OCI-LY3 (cell line): ENCODE results near the gene ANXA11.
"Not testable (repeated sequence)": the region's sequence is repeated elsewhere in the genome, so short reads cannot be mapped to it uniquely, and the experiment has no call there.

Experiments
- H2AFZ ChIP-seq: fragments of 200-600, 300-600 bp; shearing (Covaris generic); 2 replicates; pipeline ENCODE4 v1.6.0; 2014; ENCODE audit warnings: antibody characterized with exemption, low read depth, low read length
- H3K27ac ChIP-seq: fragments of 200-600, 300-600 bp; sonication (generic); 2 replicates; pipeline ENCODE4 v1.5.1; 2014; ENCODE audit warnings: mild to moderate bottlenecking, low read length, moderate library complexity, mixed read lengths
- H3K27me3 ChIP-seq: fragments of 200-600, 300-600 bp; sonication (generic); 2 replicates; pipeline ENCODE4 v1.6.1; 2014; ENCODE audit warnings: low read depth, low read length, mixed read lengths
- H3K36me3 ChIP-seq: fragments of 200-600, 300-600 bp; sonication (generic); replicated peaks from 2 replicates; pipeline ENCODE3; 2014; ENCODE audit warnings: low read depth, low read length, mixed read lengths
- H3K4me1 ChIP-seq: fragments of 300-600, 200-600 bp; sonication (generic); 2 replicates; pipeline ENCODE4 v1.6.1; 2014; ENCODE audit warnings: low read length, mixed read lengths
- H3K4me2 ChIP-seq: fragments of 200-600, 300-600 bp; sonication (generic); 2 replicates; pipeline ENCODE4 v1.6.1; 2014; ENCODE audit warnings: low read length, mixed read lengths
- H3K4me3 ChIP-seq: fragments of 300-600, 200-600 bp; sonication (generic); 2 replicates; pipeline ENCODE4 v1.5.1; 2014; ENCODE audit warnings: antibody characterized with exemption, mild to moderate bottlenecking, low read length, moderate library complexity
- H3K79me2 ChIP-seq: fragments of 300-600, 200-600 bp; shearing (Covaris generic); 2 replicates; pipeline ENCODE4 v1.6.1; 2014; ENCODE audit warnings: mild to moderate bottlenecking, low read length, mixed read lengths
- H3K9ac ChIP-seq: fragments of 300-600, 200-600 bp; shearing (Covaris generic); 2 replicates; pipeline ENCODE4 v1.6.0; 2014; ENCODE audit warnings: mild to moderate bottlenecking, low read length, moderate library complexity
- H3K9me3 ChIP-seq: fragments of 200-600, 300-600 bp; shearing (Covaris generic); 2 replicates; pipeline ENCODE4 v1.6.1; 2014; ENCODE audit warnings: low read length, mixed read lengths; ENCODE audit not compliant: insufficient read depth
- H4K20me1 ChIP-seq: fragments of 200-600, 300-600 bp; sonication (generic); 2 replicates; pipeline ENCODE4 v1.6.1; 2016; ENCODE audit warnings: low read length, mixed read lengths; ENCODE audit not compliant: insufficient read depth
- EZH2phosphoT487 ChIP-seq: fragments of 200-600 bp; shearing (Covaris generic); IDR thresholded peaks from 2 replicates; pipeline ENCODE4 v1.6.1; 2018; ENCODE audit warnings: antibody characterized with exemption, mixed run types, low read depth
- TF ChIP-seq, protein P1 (sequence below): fragments of 200-600, 300-600 bp; sonication (generic); IDR thresholded peaks from 2 replicates; pipeline ENCODE4 v1.5.1; 2014; ENCODE audit warnings: antibody characterized with exemption, low read length, low read depth

Gene ANXA11

DNA sequence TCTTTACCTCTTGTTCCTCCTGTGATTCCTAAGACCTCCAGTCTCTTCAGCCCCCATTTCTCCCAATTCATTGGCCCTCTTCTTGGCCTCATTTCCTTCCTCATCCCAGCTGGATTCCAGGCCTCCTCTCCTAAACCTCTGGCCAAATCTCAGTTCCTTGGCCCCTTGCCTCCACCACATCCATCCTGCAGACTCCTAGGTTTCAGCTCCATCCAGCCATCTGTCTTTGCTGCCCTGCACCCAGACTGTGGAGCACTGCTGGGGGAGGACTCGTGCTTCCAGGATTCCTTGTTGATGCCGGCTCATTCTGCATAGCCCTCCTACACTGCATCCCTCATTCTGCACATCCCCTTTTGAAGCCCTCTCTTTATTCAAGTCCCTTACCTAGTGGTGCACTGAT is 66.1 kb downstream of the ANXA11 start:
- Histone ChIP-seq H3K27me3 (no peaks in the 10 kb centered on the region), H3K4me3 (no peak overlapping the region), H3K79me2 (no peaks in the 10 kb centered on the region), H3K4me1 (peaks cover 4% of the 10 kb centered on the region), H3K4me2 (no peak overlapping the region), H2AFZ (no peak overlapping the region), H3K36me3 (no peaks in the 10 kb centered on the region), H4K20me1 (0 out of 2 replicates have a peak, but pooled peaks cover 2% of the 10 kb centered on the region), H3K9ac (no peak overlapping the region), H3K9me3 (no peaks in the 10 kb centered on the region), H3K27ac (no peak overlapping the region)
- no peak for TF ChIP-seq EZH2phosphoT487
- TF ChIP-seq, protein P1, sequence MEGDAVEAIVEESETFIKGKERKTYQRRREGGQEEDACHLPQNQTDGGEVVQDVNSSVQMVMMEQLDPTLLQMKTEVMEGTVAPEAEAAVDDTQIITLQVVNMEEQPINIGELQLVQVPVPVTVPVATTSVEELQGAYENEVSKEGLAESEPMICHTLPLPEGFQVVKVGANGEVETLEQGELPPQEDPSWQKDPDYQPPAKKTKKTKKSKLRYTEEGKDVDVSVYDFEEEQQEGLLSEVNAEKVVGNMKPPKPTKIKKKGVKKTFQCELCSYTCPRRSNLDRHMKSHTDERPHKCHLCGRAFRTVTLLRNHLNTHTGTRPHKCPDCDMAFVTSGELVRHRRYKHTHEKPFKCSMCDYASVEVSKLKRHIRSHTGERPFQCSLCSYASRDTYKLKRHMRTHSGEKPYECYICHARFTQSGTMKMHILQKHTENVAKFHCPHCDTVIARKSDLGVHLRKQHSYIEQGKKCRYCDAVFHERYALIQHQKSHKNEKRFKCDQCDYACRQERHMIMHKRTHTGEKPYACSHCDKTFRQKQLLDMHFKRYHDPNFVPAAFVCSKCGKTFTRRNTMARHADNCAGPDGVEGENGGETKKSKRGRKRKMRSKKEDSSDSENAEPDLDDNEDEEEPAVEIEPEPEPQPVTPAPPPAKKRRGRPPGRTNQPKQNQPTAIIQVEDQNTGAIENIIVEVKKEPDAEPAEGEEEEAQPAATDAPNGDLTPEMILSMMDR, result no peak

DNA sequence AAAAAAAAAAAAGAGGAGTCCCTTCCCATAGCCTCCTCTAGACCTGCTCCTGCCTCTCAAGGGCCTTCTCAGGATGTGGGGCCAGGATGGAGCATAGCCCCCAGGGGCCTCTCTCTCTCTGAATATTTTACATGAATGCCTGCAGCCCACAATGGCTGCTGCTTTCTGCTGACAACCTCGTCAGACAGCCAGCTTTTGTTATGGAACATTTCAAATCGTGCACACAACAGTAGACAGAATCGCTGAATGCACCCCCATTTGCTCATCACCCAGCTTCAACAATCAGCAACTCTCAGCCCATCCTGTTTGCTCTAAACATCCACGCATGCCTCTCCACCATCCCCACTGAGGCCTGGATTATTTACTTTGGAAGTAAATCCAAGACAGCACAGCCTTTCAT is 67.4 kb downstream of the ANXA11 start:
- no peak overlapping the region for H3K4me3 ChIP-seq
- no peak overlapping the region for H3K4me2 ChIP-seq

DNA sequence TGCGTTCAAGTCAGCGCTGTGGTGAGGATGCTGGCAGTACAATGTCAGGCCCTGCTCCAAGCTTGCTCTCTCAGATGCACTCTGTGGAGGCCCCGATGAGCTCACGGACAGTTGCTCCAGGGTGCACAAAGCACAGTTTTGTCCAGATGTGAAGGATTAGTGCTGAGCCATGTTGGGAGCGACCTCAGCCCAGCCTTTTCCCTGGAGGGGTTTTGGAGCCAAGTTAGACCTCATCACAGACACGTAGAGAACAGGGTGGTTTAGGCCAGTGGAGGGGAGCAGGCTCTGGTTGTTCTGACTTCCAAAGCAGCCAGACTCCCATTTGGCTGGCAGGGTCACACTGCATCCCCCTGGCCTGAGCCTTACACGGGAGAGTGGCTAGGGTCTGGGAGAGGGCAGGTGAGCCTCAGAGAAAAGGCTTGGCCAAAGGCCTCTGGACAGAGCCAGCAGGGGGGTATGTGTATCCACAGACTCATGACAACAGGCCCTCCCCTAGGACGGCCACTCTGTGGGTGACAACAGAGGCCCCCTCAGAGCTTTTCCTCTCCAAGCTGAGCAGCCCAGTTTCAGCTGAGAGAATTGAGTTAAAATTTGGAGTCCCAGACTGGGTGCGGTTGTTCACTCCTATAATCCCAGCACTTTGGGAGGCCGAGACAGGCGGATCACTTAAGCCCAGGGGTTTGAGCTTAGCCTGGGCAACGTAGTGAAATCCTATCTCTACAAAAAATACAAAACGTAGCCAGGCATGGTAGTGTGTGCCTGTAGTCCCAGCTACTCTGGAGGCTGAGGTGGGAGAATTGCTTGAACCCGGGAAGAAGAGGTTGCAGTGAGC is 68.1 kb downstream of the ANXA11 start:
- H3K9me3 ChIP-seq, result no peaks in the 10 kb centered on the region
- no peak overlapping the region for H3K4me3 ChIP-seq
- TF ChIP-seq, protein P1, result no peak
- no peak for TF ChIP-seq EZH2phosphoT487
- H3K4me2 ChIP-seq, result no peak overlapping the region
- no peaks in the 10 kb centered on the region for H3K27me3 ChIP-seq
- H3K79me2 ChIP-seq, result no peaks in the 10 kb centered on the region
- no peaks in the 10 kb centered on the region for H3K36me3 ChIP-seq
- no peak overlapping the region for H3K27ac ChIP-seq
- no peak overlapping the region for H2AFZ ChIP-seq
- H3K9ac ChIP-seq, result no peak overlapping the region
- no peaks in the 10 kb centered on the region for H3K4me1 ChIP-seq
- no peaks in the 10 kb centered on the region for H4K20me1 ChIP-seq

More for the DNA sequence above, 67.4 kb downstream of the ANXA11 start:
- H3K36me3 ChIP-seq, result no peaks in the 10 kb centered on the region
- H3K27me3 ChIP-seq, result no peaks in the 10 kb centered on the region
- no peaks in the 10 kb centered on the region for H3K79me2 ChIP-seq
- no peak for TF ChIP-seq EZH2phosphoT487
- TF ChIP-seq, protein P1, result no peak
- H3K4me1 ChIP-seq, result no peaks in the 10 kb centered on the region
- no peaks in the 10 kb centered on the region for H3K9me3 ChIP-seq
- no peak overlapping the region for H3K27ac ChIP-seq
- no peaks in the 10 kb centered on the region for H4K20me1 ChIP-seq
- no peak overlapping the region for H2AFZ ChIP-seq
- H3K9ac ChIP-seq, result no peak overlapping the region

DNA sequence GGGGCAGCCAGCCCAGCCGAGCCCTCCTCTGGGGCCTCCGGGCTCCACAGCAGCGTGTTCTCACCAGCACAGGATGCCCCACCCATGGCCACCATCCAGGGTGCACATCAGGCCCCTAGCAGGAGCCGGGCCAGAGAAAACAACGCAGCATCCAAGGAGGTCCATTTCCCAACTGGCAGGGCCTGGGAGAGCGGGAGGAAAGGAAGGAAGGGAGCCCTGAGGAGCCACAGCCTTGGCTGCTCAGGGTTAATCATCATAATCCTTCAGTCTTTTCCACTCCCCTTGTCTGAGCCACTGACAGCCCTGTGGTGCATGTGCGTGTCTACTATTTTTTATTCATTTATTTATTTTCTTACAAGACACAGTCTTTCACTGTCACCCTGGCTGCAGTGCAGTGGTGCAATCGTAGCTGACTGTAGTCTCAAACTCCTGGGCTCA is 69.2 kb downstream of the ANXA11 start:
- Histone ChIP-seq H3K9me3 (no peaks in the 10 kb centered on the region), H3K4me2 (no peak overlapping the region), H3K4me3 (no peak overlapping the region), H3K79me2 (no peaks in the 10 kb centered on the region), H3K27ac (no peak overlapping the region), H4K20me1 (no peaks in the 10 kb centered on the region), H3K36me3 (no peaks in the 10 kb centered on the region), H3K4me1 (no peaks in the 10 kb centered on the region), H3K27me3 (no peaks in the 10 kb centered on the region), H3K9ac (no peak overlapping the region), H2AFZ (no peak overlapping the region)
- TF ChIP-seq, protein P1, result no peak
- no peak for TF ChIP-seq EZH2phosphoT487

DNA sequence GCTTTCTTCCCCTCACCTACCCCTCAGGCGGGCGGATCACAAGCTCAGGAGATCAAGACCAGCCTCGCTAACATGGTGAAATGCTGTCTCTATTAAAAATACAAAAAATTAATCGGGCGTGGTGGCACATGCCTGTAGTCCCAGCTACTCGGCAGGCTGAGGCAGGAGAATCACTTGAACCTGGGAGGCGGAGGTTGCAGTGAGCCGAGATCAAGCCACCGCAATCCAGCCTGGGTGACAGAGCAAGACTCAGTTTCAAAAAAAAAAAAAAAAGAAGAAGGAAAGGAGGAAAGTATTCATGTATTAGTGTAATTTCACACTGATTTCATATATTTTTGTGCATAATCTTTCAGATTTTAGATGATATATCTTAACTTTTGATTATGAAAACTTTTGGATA is 71.7 kb downstream of the ANXA11 start:
- not testable (repeated sequence) for H3K9ac ChIP-seq, H3K27ac ChIP-seq, H3K4me2 ChIP-seq, H3K9me3 ChIP-seq, H3K36me3 ChIP-seq, H2AFZ ChIP-seq, H3K4me3 ChIP-seq, H3K4me1 ChIP-seq, H3K27me3 ChIP-seq, H4K20me1 ChIP-seq, H3K79me2 ChIP-seq
